ENCODE data around the gene STING1. TPM values are rescaled to one million over a fixed set of nuclear protein-coding genes. Genes with fewer than 3 reads are reported as not detected.

The STING1 gene
- total RNA-seq, result 8.8 and 10.2 TPM in 2 replicates

GRCh38 chr5:139482050-139482889 lies at the start of gene STING1:
Gene STING1 (minus strand): TSS chr5:139482758. CDS start chr5:139481704, 1,054 bp downstream.

GRCh38 chr5:139470821-139471300 lies 11.7 kb downstream of the STING1 start, which contains the start of gene SMIM33:
Gene SMIM33 (plus strand): TSS chr5:139471004. CDS start chr5:139471122, 118 bp downstream.

GRCh38 chr5:139462586-139463276 lies 19.8 kb downstream of the STING1 start, which contains the start of gene ECSCR:
Gene ECSCR (minus strand): TSS chr5:139462743. CDS start chr5:139462670, 73 bp downstream.

GRCh38 chr5:139439013-139439903 lies 43.3 kb downstream of the STING1 start, which contains the start of gene DNAJC18:
Gene DNAJC18 (minus strand): TSS chr5:139439525. CDS start chr5:139439445, 80 bp downstream.

Small RNA genes lying within 50 kb of the gene (small RNA-seq; reads per million reads assigned to genes)
- not detected for gene RNU5B-4P

Other genes starting within 250 kb of the STING1 start
- 183 and 205 TPM in 2 replicates for gene MATR3, start 189.0 kb downstream of the STING1 start, total RNA-seq
- 42.0 and 64.0 TPM in 2 replicates for gene PAIP2, start 140.9 kb downstream of the STING1 start, total RNA-seq
- gene SLC23A1, start 99.5 kb downstream of the STING1 start, total RNA-seq, result not detected in 2 replicates
- gene MZB1, start 92.8 kb downstream of the STING1 start, total RNA-seq, result 0.39 and 0.65 TPM in 2 replicates
- 1.2 and 2.7 TPM in 2 replicates for gene PROB1, start 87.7 kb downstream of the STING1 start, total RNA-seq
- 3.1 and 3.5 TPM in 2 replicates for gene SPATA24, start 78.7 kb downstream of the STING1 start, total RNA-seq
- gene DNAJC18, start 43.2 kb downstream of the STING1 start, total RNA-seq, result 5.5 and 5.6 TPM in 2 replicates
- not detected in 2 replicates for gene ECSCR, start 20.0 kb downstream of the STING1 start, total RNA-seq
- gene SMIM33, start 11.8 kb downstream of the STING1 start, total RNA-seq, result not detected in 2 replicates
- 55.4 and 69.0 TPM in 2 replicates for gene UBE2D2, start 78.6 kb upstream of the STING1 start, total RNA-seq
- 50.6 and 79.7 TPM in 2 replicates for gene CXXC5, start 165.6 kb upstream of the STING1 start, total RNA-seq